RWPE2 (cell line): ENCODE results near the gene PLEKHN1.

ENCODE experiments used
- ATAC-seq: fragments of 200-7000 bp; cut with Tn5 transposase; 3 replicates; pipeline ENCODE4 v1.9.1; 2021; ENCODE audit warnings: low read depth
- DNase-seq: peaks from one replicate; pipeline ENCODE4 v3.0.0-alpha.2; 2020; ENCODE audit warnings: low spot score
- H3K27ac ChIP-seq: fragments of 450-650 bp; 2 replicates; pipeline ENCODE4 v1.5.1; 2017; ENCODE audit warnings: mild to moderate bottlenecking; ENCODE audit not compliant: poor library complexity, severe bottlenecking
- H3K27me3 ChIP-seq: fragments of 250-450 bp; sonication (Bioruptor Pico); 2 replicates; pipeline ENCODE4 v1.5.1; 2021; ENCODE audit warnings: mild to moderate bottlenecking, moderate library complexity; ENCODE audit not compliant: insufficient read depth, poor library complexity, severe bottlenecking
- H3K36me3 ChIP-seq: fragments of 250-450 bp; sonication (Bioruptor Pico); 2 replicates; pipeline ENCODE4 v1.5.1; 2020; ENCODE audit warnings: low read depth, mild to moderate bottlenecking, moderate library complexity
- H3K4me1 ChIP-seq: fragments of 250-450 bp; sonication (Bioruptor Pico); 2 replicates; pipeline ENCODE4 v1.5.1; 2021; ENCODE audit warnings: mild to moderate bottlenecking, moderate library complexity; ENCODE audit not compliant: insufficient read depth, poor library complexity, severe bottlenecking
- H3K4me3 ChIP-seq: fragments of 250-450 bp; sonication (Bioruptor Pico); 2 replicates; pipeline ENCODE4 v1.5.1; 2021; ENCODE audit warnings: mild to moderate bottlenecking, moderate library complexity; ENCODE audit not compliant: severe bottlenecking
- H3K9me3 ChIP-seq: fragments of 250-450 bp; sonication (Bioruptor Pico); 2 replicates; pipeline ENCODE4 v1.5.1; 2021; ENCODE audit warnings: mild to moderate bottlenecking, moderate library complexity; ENCODE audit not compliant: severe bottlenecking
- TF ChIP-seq, protein P1 (sequence below): fragments of 450-650 bp; IDR thresholded peaks from one replicate; pipeline ENCODE4 v1.5.1; 2017; ENCODE audit warnings: mild to moderate bottlenecking, moderate library complexity; ENCODE audit not compliant: poor library complexity, severe bottlenecking

The PLEKHN1 gene

DNA sequence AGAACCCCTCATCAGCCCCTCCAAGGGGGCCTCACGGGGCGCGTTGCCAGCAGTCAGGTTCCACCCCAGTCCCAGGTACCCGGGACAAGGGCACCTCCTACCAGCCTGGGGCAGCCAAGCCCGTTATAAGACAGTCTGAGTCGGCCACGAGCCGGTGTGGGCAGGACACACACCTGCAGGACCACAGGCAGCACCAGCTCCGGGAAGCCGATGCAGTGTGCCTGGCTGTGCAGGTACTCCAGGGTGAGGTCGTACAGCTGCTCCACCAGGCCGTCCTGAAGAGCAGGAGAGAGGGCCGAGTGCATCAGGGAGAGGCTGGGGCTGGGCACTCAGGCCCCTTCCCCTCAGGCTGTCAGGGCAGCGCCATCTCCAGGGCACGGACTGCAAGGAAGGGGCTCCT is 18.3 kb upstream of the PLEKHN1 start:
- DNase-seq = no peak
- H3K36me3 ChIP-seq = peaks cover 78% of the 10 kb centered on the region
- H3K9me3 ChIP-seq = no peaks in the 10 kb centered on the region
- TF ChIP-seq, protein P1, sequence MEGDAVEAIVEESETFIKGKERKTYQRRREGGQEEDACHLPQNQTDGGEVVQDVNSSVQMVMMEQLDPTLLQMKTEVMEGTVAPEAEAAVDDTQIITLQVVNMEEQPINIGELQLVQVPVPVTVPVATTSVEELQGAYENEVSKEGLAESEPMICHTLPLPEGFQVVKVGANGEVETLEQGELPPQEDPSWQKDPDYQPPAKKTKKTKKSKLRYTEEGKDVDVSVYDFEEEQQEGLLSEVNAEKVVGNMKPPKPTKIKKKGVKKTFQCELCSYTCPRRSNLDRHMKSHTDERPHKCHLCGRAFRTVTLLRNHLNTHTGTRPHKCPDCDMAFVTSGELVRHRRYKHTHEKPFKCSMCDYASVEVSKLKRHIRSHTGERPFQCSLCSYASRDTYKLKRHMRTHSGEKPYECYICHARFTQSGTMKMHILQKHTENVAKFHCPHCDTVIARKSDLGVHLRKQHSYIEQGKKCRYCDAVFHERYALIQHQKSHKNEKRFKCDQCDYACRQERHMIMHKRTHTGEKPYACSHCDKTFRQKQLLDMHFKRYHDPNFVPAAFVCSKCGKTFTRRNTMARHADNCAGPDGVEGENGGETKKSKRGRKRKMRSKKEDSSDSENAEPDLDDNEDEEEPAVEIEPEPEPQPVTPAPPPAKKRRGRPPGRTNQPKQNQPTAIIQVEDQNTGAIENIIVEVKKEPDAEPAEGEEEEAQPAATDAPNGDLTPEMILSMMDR = no peak
- no peak overlapping the region for H3K4me3 ChIP-seq
- ATAC-seq = no peak
- no peaks in the 10 kb centered on the region for H3K4me1 ChIP-seq
- H3K27ac ChIP-seq = no peak overlapping the region
- H3K27me3 ChIP-seq = peaks cover 1% of the 10 kb centered on the region

DNA sequence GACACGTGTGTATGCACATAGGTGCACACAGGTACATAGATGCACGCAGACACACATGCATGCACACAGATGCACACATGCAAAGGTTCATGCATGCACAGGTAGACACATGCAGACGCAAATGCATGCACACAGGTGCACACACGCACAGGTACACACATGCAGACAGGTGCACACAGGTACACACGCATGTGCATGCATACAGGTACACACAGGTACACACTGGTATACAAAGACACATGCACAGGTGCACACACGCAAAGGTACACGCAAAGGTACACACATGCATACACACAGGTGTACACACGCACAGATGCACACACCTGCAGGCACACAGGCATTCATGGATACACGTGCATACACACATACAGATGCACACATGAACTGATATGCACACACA is 16.0 kb upstream of the PLEKHN1 start:
- Histone ChIP-seq H3K4me1 (no peaks in the 10 kb centered on the region), H3K27me3 (no peaks in the 10 kb centered on the region), H3K27ac (no peak overlapping the region), H3K4me3 (no peak overlapping the region), H3K36me3 (peaks cover 88% of the 10 kb centered on the region), H3K9me3 (no peaks in the 10 kb centered on the region)
- no peak for DNase-seq
- ATAC-seq = no peak
- TF ChIP-seq, protein P1 = no peak

DNA sequence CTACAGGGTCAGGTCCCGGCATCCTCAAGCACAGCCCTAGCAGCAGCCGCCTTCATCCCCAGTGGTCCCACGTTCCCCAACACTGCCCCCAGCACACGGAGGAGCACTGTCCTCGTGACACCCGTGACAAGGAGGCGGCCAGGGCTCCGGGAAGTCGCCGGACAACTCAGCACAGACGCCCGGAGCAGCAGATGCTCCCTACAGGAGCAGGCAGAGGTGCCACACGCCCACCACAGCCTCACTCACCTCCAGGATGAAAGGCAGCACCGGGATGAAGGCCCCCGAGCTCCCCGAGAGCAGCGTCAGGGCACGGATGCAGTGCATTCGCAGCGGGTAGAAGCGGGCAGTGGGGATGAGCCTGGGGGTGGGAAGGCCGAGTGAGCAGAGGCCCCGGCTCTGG is 15.4 kb upstream of the PLEKHN1 start:
- ATAC-seq (no peak), DNase-seq (no peak)
- Histone ChIP-seq H3K9me3 (no peaks in the 10 kb centered on the region), H3K4me3 (no peak overlapping the region), H3K27me3 (no peaks in the 10 kb centered on the region), H3K4me1 (no peaks in the 10 kb centered on the region), H3K36me3 (peaks cover 86% of the 10 kb centered on the region), H3K27ac (no peak overlapping the region)
- TF ChIP-seq, protein P1 = no peak

DNA sequence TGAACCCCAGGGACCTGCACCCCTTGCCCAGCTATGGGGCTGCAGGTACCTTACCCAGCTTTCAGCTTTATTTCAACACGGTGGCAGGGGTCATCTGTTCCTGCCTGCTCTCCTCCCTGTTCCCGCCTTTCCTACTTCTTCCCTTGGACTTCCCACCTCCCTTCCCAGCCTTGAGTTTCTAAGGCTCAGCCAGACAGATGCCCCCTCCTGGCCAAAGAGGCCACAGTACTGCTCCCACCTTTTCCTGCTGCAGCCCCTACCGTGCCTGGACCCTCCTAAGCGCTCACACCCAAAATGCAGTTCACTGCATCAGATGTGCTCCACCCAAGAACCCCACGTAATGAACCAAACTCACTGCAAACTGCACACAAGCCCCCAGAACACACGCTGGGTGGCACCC is 14.9 kb upstream of the PLEKHN1 start:
- DNase-seq (no peak), ATAC-seq (no peak)
- Histone ChIP-seq H3K36me3 (peaks cover 87% of the 10 kb centered on the region), H3K27ac (no peak overlapping the region), H3K9me3 (no peaks in the 10 kb centered on the region), H3K27me3 (no peaks in the 10 kb centered on the region), H3K4me1 (no peaks in the 10 kb centered on the region), H3K4me3 (no peak overlapping the region)
- TF ChIP-seq, protein P1 = peak; percentile 15

DNA sequence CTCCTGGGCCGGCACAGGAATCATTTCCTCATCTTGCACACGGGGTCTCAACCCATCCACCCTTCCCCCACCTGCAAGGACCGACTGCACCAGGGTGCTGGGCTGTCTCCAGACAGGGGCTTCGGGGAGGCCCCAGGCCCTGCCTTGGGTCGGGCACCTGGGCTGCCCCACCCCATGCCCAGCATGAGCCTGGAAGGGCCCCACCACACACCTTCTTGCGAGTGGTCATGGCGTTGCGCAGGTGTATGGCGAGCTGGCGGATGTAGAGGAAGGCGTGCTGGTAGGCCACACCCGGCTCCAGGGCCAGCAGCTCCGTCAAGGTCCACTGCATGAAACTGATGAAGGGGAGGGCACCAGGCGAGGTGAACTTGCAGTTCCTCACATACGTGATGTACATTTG is 14.1 kb upstream of the PLEKHN1 start:
- Histone ChIP-seq H3K27me3 (no peaks in the 10 kb centered on the region), H3K4me1 (no peaks in the 10 kb centered on the region), H3K9me3 (no peaks in the 10 kb centered on the region), H3K27ac (no peak overlapping the region), H3K36me3 (peaks cover 87% of the 10 kb centered on the region), H3K4me3 (no peak overlapping the region)
- TF ChIP-seq, protein P1 = no peak
- DNase-seq (no peak), ATAC-seq (no peak)
